Hypothalamus (tissue), 51 donors: Measurements from ENCODE around the gene RNF213.

Source experiments
- DNase-seq, 51 donors: peaks; one replicate each; lab custom pipeline; 2025; lab: John Stamatoyannopoulos, UW

The RNF213 gene

GRCh38 chr17:80425835-80426426 lies 165.3 kb downstream of the RNF213 start:
- DNase-seq, result no peak

GRCh38 chr17:80426671-80427326 lies 166.1 kb downstream of the RNF213 start:
- peak in 45 of 51 donors; percentile 14 to 79 (median 50) for DNase-seq

GRCh38 chr17:80427366-80428282 lies 167.0 kb downstream of the RNF213 start:
- no peak for DNase-seq

GRCh38 chr17:80428363-80428762 lies 167.7 kb downstream of the RNF213 start:
- no peak for DNase-seq

- DNase-seq, result no peak
Measured at GRCh38 chr17:80428796-80429195, 168.1 kb downstream of the RNF213 start.

GRCh38 chr17:80429356-80430275 lies 169.0 kb downstream of the RNF213 start:
- no peak for DNase-seq

- no peak for DNase-seq
Measured at GRCh38 chr17:80430446-80431245, 170.0 kb downstream of the RNF213 start.

GRCh38 chr17:80431246-80432195 lies 170.9 kb downstream of the RNF213 start:
- no peak for DNase-seq

- DNase-seq, result no peak
Measured at GRCh38 chr17:80432350-80432955, 171.8 kb downstream of the RNF213 start.

- no peak for DNase-seq
Measured at GRCh38 chr17:80432961-80433550, 172.4 kb downstream of the RNF213 start.

GRCh38 chr17:80433916-80434666 lies 173.4 kb downstream of the RNF213 start:
- DNase-seq, result no peak

- no peak for DNase-seq
Measured at GRCh38 chr17:80437532-80437931, 176.9 kb downstream of the RNF213 start.

- DNase-seq, result no peak
Measured at GRCh38 chr17:80438806-80439205, 178.2 kb downstream of the RNF213 start.

GRCh38 chr17:80439499-80439898 lies 178.8 kb downstream of the RNF213 start:
- DNase-seq, result no peak

- DNase-seq, result peak in 1 of 51 donors; percentile 16
Measured at GRCh38 chr17:80441133-80441578, 180.5 kb downstream of the RNF213 start.

- no peak for DNase-seq
Measured at GRCh38 chr17:80441598-80442322, 181.1 kb downstream of the RNF213 start.
